Glutamatergic neuron (in vitro differentiated cells): ENCODE results near the gene PLA2G6. TPM values are rescaled to one million over a fixed set of nuclear protein-coding genes. Genes with fewer than 3 reads are reported as not detected.

Experiments used
- DNase-seq: peaks from one replicate; pipeline ENCODE4 v3.0.0; 2022
- H3K27ac Mint-ChIP-seq: one replicate; pipeline ENCODE4 v1.8.0; 2020; ENCODE audit warnings: mild to moderate bottlenecking, mixed read lengths, inconsistent platforms; ENCODE audit not compliant: unreplicated experiment
- H3K27me3 Mint-ChIP-seq: one replicate; pipeline ENCODE4 v1.8.0; 2020; ENCODE audit warnings: mild to moderate bottlenecking, moderate library complexity, mixed read lengths, inconsistent platforms; ENCODE audit not compliant: unreplicated experiment
- H3K36me3 Mint-ChIP-seq: one replicate; pipeline ENCODE4 v1.8.0; 2020; ENCODE audit warnings: mild to moderate bottlenecking, mixed read lengths, inconsistent platforms; ENCODE audit not compliant: unreplicated experiment
- H3K4me1 Mint-ChIP-seq: one replicate; pipeline ENCODE4 v1.8.0; 2020; ENCODE audit warnings: mild to moderate bottlenecking, low read depth, mixed read lengths, inconsistent platforms; ENCODE audit not compliant: unreplicated experiment
- H3K4me3 Mint-ChIP-seq: one replicate; pipeline ENCODE4 v1.8.0; 2020; ENCODE audit warnings: mild to moderate bottlenecking, mixed read lengths, inconsistent platforms; ENCODE audit not compliant: unreplicated experiment
- H3K9me3 Mint-ChIP-seq: one replicate; pipeline ENCODE4 v1.8.0; 2020; ENCODE audit warnings: mild to moderate bottlenecking, moderate library complexity, mixed read lengths, inconsistent platforms; ENCODE audit not compliant: unreplicated experiment
- total RNA-seq: library from RNA; stranded (reverse); fragmentation: NEBNext Ultra II Directional; extraction: Animal tissue kit (Norgen Biotek cat#: 25700); gene quantifications from one replicate; pipeline ENCODE4 v1.2.1, GENCODE V29; 2021; ENCODE audit not compliant: unreplicated experiment
- TF ChIP-seq, protein P1 (sequence below): fragments of 200-600 bp; sonication (generic); IDR thresholded peaks from one replicate; pipeline ENCODE4 v1.5.0; 2021; ENCODE audit not compliant: partially characterized antibody, unreplicated experiment

The PLA2G6 gene
- total RNA-seq, 1 donor from 2014 or later: 42.2 TPM

DNA sequence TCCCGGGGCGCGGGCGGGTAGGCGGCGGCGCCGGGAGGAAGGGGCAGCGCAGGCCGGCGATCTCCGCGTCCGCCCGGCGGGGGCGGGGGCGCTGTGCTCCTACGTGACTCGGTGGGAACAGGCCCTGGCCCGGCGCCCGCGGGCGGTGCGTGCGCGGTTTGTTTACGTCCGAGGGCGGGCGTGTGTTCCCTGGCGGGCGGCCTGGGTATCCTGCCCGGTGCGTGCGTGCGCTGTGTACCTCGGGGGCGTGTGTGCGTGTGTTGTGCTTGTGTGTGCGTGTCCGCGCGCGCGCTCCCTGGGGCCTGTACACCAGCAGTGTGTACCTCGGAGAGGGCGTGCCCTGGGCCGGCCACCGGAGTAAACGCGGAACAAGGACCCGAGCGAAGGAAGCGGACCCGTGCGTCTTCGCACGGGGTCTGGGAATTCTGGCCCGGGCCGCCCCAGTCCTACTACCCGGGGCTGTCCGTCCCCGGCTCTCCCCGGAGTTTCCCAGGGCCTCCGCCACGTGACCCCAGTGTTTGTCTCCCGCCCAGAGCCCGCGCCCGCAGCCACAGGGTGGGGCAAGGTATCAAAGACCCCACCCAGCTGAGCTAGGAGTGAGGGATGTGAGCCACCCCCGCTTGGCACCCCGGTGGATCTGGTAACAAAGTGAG is 20.9 kb upstream of the PLA2G6 start:
- Mint-ChIP-seq H3K36me3 (no peaks in the 10 kb centered on the region), H3K4me1 (peaks cover 5% of the 10 kb centered on the region), H3K27ac (no peak overlapping the region), H3K4me3 (peak overlapping the region; percentile 74), H3K9me3 (peaks cover 9% of the 10 kb centered on the region), H3K27me3 (peaks cover 8% of the 10 kb centered on the region)
- TF ChIP-seq, protein P1, sequence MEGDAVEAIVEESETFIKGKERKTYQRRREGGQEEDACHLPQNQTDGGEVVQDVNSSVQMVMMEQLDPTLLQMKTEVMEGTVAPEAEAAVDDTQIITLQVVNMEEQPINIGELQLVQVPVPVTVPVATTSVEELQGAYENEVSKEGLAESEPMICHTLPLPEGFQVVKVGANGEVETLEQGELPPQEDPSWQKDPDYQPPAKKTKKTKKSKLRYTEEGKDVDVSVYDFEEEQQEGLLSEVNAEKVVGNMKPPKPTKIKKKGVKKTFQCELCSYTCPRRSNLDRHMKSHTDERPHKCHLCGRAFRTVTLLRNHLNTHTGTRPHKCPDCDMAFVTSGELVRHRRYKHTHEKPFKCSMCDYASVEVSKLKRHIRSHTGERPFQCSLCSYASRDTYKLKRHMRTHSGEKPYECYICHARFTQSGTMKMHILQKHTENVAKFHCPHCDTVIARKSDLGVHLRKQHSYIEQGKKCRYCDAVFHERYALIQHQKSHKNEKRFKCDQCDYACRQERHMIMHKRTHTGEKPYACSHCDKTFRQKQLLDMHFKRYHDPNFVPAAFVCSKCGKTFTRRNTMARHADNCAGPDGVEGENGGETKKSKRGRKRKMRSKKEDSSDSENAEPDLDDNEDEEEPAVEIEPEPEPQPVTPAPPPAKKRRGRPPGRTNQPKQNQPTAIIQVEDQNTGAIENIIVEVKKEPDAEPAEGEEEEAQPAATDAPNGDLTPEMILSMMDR: no peak
- peak; percentile 71 for DNase-seq

DNA sequence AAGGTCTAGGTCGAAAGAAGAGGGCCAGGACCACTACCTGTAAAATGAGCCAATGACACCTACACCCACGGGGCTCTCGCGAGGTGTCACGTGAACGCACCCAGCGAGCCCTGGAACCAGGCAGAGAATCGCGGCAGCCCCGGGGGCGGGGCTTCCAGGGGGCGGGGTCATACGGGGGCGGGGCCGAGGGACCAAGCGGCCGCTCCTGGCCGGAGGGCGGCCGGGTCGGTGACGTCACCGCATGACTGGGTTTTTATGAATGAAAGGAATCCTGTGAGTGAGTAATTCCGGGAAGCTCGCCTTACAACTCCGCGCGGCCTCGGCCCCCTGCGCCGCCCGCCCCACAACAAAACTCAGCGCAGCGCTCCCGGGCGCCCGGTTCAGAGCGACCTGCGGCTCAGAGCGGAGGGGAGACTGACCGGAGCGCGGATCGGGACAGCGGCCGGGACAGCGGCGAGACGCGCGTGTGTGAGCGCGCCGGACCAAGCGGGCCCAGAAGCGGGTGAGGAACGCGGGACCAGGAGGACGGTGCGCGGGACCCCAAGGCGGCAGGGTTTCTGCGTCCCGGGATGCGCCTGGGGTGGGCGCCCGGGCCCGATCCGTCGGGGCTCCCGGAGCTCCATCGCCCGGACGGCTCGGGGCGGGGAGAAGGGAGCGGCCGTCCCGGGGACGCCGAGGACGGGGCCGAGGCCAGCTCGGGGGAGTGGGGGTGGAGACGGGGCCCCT is 20.2 kb upstream of the PLA2G6 start, which contains the start of gene MAFF:
TSS of gene MAFF (plus strand) at position 284 of the 726 bp plus-strand sequence. CDS start 11,860 bp downstream, outside the sequence.
- H3K4me1 Mint-ChIP-seq: peaks cover 5% of the 10 kb centered on the region
- peak; percentile 93 for DNase-seq
- peak within 1 kb of the TSS; percentile 65 for H3K27ac Mint-ChIP-seq
- peaks cover 9% of the 10 kb centered on the region for H3K9me3 Mint-ChIP-seq
- H3K27me3 Mint-ChIP-seq: peaks cover 8% of the 10 kb centered on the region
- H3K4me3 Mint-ChIP-seq: peak within 1 kb of the TSS; percentile 81
- TF ChIP-seq, protein P1: no peak
- no peaks in the 10 kb centered on the region for H3K36me3 Mint-ChIP-seq

DNA sequence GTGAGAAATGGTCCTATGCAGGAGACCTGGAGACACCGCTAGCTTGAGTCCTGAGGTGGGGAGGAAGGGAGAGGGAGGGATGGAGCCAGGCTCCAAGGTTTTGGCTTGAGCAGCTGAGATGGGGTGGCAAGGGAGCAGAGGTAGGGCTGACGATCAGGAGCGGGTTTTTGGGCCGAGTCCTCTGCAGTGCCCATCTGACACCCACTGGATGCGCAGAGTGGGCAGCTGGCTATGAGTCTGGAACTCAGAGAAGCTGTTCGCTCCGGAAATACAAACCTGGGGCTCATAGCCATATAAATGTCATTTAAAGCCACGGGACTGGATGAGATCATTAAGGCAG is 19.7 kb upstream of the PLA2G6 start:
- Mint-ChIP-seq H3K27ac (peak overlapping the region; percentile 65), H3K36me3 (no peaks in the 10 kb centered on the region)
- DNase-seq: no peak

DNA sequence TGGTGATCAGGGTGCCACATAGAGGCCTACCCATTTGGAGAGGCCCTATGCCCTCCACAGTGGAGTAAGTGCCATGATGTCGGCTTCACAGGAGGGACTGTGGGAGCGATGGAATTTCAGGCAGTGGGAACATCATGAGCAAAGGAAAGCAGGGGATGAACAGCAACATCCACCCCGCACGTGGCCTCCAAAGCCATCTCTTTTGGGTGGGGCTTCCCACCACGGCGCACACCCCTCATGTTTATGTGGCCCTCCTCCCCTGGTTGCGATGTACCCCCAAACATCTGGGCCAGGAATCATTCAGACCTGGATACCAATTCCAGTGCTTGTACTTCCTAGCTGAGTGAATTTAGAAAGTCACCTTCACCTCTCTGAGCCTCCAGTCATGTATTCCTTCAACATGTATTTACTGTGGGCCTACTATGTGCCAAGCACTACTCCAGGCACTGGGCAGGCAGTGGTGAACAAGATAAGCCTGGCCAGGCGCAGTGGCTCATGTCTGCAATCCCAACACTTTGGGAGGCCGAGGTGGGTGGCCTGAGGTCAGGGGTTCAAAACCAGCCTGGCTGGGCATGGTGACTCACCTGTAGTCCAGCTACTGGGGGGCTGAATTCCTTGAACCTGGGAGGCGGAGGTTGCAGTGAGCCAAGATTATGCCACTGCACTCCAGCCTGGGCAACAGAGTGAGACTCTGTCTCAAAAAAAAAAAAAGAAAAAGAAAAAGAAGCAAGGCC is 18.4 kb upstream of the PLA2G6 start:
- TF ChIP-seq, protein P1: no peak
- H3K4me1 Mint-ChIP-seq: peaks cover 5% of the 10 kb centered on the region
- H3K36me3 Mint-ChIP-seq: no peaks in the 10 kb centered on the region
- H3K27ac Mint-ChIP-seq: no peak overlapping the region
- no peak overlapping the region for H3K4me3 Mint-ChIP-seq
- H3K9me3 Mint-ChIP-seq: peaks cover 9% of the 10 kb centered on the region
- H3K27me3 Mint-ChIP-seq: peaks cover 5% of the 10 kb centered on the region
- no peak for DNase-seq

More for the DNA sequence above, 19.7 kb upstream of the PLA2G6 start:
- H3K4me3 Mint-ChIP-seq: peak overlapping the region; percentile 81
- H3K9me3 Mint-ChIP-seq: peaks cover 9% of the 10 kb centered on the region
- TF ChIP-seq, protein P1: no peak
- H3K4me1 Mint-ChIP-seq: peaks cover 5% of the 10 kb centered on the region
- peaks cover 8% of the 10 kb centered on the region for H3K27me3 Mint-ChIP-seq
